GM23338 (cell line): ENCODE data around the gene TLR7.

Source experiments
- CREB1 ChIP-seq: fragments of 250-450 bp; sonication (Bioruptor Pico); IDR thresholded peaks from 2 replicates; pipeline ENCODE4 v1.5.0; 2020; ENCODE audit warnings: low read depth, mild to moderate bottlenecking, moderate library complexity
- CTCF ChIP-seq, 2 experiments: fragments of 200-600 bp in 1 of 2; sonication (generic) in 1 of 2; conservative IDR thresholded peaks; 2 replicates each; pipeline versions ENCODE4 v1.5.1 to v1.6.1; 2016 to 2017; ENCODE audit warnings: antibody characterized with exemption in 2 of 2, low read depth in 2 of 2, mild to moderate bottlenecking in 2 of 2, moderate library complexity in 1 of 2
- ETS1 ChIP-seq: IDR thresholded peaks from 2 replicates; pipeline ENCODE4 v1.6.1; 2016; ENCODE audit warnings: antibody characterized with exemption
- EZH2 ChIP-seq: fragments of 200-600 bp; sonication (generic); IDR thresholded peaks from one replicate; pipeline ENCODE4 v1.8.0; 2017; ENCODE audit warnings: antibody characterized with exemption, mild to moderate bottlenecking, low read depth; ENCODE audit not compliant: unreplicated experiment
- EZH2phosphoT487 ChIP-seq: fragments of 200-600 bp; sonication (generic); IDR thresholded peaks from one replicate; pipeline ENCODE4 v1.8.1; 2018; ENCODE audit warnings: antibody characterized with exemption; ENCODE audit not compliant: unreplicated experiment
- JUNB ChIP-seq: IDR thresholded peaks from one replicate; pipeline ENCODE4 v1.6.1; 2016; ENCODE audit warnings: antibody characterized with exemption; ENCODE audit not compliant: unreplicated experiment
- NANOG ChIP-seq: IDR thresholded peaks from 2 replicates; pipeline ENCODE4 v1.6.1; 2016; ENCODE audit warnings: antibody characterized with exemption, borderline replicate concordance
- POLR2AphosphoS5 ChIP-seq: IDR thresholded peaks from 2 replicates; pipeline ENCODE4 v1.6.1; 2016; ENCODE audit warnings: antibody characterized with exemption, low read depth
- REST ChIP-seq: IDR thresholded peaks from one replicate; pipeline ENCODE4 v1.6.1; 2018; ENCODE audit warnings: antibody characterized with exemption; ENCODE audit not compliant: unreplicated experiment
- STAT1 ChIP-seq: IDR thresholded peaks from one replicate; pipeline ENCODE4 v1.6.1; 2016; ENCODE audit warnings: antibody characterized with exemption; ENCODE audit not compliant: unreplicated experiment
- ZNF114 ChIP-seq: fragments of 250-450 bp; sonication (Bioruptor Pico); IDR thresholded peaks from 2 replicates; pipeline ENCODE4 v1.5.0; 2020; ENCODE audit warnings: mild to moderate bottlenecking, moderate library complexity
- ZNF331 ChIP-seq: fragments of 250-450 bp; sonication (Bioruptor Pico); IDR thresholded peaks from 2 replicates; pipeline ENCODE4 v1.5.0; 2020; ENCODE audit warnings: low read depth, mild to moderate bottlenecking, moderate library complexity
- ZNF462 ChIP-seq: fragments of 250-450 bp; sonication (Bioruptor Pico); IDR thresholded peaks from 2 replicates; pipeline ENCODE4 v1.5.0; 2020; ENCODE audit warnings: mild to moderate bottlenecking, moderate library complexity

- no peak for TF ChIP-seq CTCF (conservative IDR thresholded peaks at IDR 0.05; ENCODE audit: low read depth in 2 of 2)
- TF ChIP-seq EZH2phosphoT487, result no peak
- TF ChIP-seq POLR2AphosphoS5, result no peak
- TF ChIP-seq CREB1 (CRISPR knock-in tag), result no peak
- TF ChIP-seq ETS1, result no peak
- no peak for TF ChIP-seq EZH2
- no peak for TF ChIP-seq JUNB
- no peak for TF ChIP-seq STAT1
- TF ChIP-seq REST, result no peak
- no peak for TF ChIP-seq ZNF462 (CRISPR knock-in tag)
- TF ChIP-seq ZNF331 (CRISPR knock-in tag), result no peak
- TF ChIP-seq NANOG, result no peak
- no peak for TF ChIP-seq ZNF114 (CRISPR knock-in tag)
Observed at GRCh38 chrX:12874581-12874980, 7.7 kb downstream of the TLR7 start.
